Common myeloid progenitor, CD34-positive (primary cell): ENCODE results near the gene SSTR4.

Source experiments
- CTCF ChIA-PET: fragments of 350-600 bp; sonication (Branson Sonifier 250); formaldehyde crosslinking; loops from one replicate; lab custom pipeline; 2021; ENCODE audit warnings: antibody characterized with exemption; lab: Charles Lee
- POLR2A ChIA-PET: fragments of 350-600 bp; sonication (Branson Sonifier 250); formaldehyde crosslinking; loops from one replicate; lab custom pipeline; 2021; ENCODE audit warnings: antibody characterized with exemption; lab: Charles Lee
- DNase-seq, 3 donors: peaks; one replicate each; pipeline versions ENCODE4 v3.0.0 to v3.0.0-alpha.2; 2013
- H3K27ac ChIP-seq, 2 experiments: 1 replicate in 1 of 2; 2 replicates in 1 of 2; pipeline ENCODE4 v1.7.0; 2013; ENCODE audit warnings: inconsistent platforms in 2 of 2, low read length in 2 of 2, mild to moderate bottlenecking in 2 of 2, low read depth in 1 of 2, moderate library complexity in 1 of 2; ENCODE audit not compliant: severe bottlenecking in 2 of 2, insufficient read depth in 1 of 2, poor library complexity in 1 of 2
- H3K27me3 ChIP-seq, 5 experiments: replicated peaks in 2 of 5; 1 replicate in 3 of 5; 2 replicates in 2 of 5; pipeline versions ENCODE4 v1.6.1 to v1.7.0; 2013; ENCODE audit warnings: low read length in 4 of 5, mild to moderate bottlenecking in 2 of 5, moderate library complexity in 2 of 5, inconsistent platforms in 1 of 5; ENCODE audit not compliant: insufficient read depth in 5 of 5, control insufficient read depth in 4 of 5
- H3K36me3 ChIP-seq, 4 experiments: 1 replicate in 2 of 4; 2 replicates in 2 of 4; pipeline versions ENCODE4 v1.6.1 to v1.7.0; 2013; ENCODE audit warnings: low read length in 3 of 4, control low read depth in 1 of 4, mild to moderate bottlenecking in 1 of 4; ENCODE audit not compliant: control insufficient read depth in 4 of 4, insufficient read depth in 4 of 4
- H3K4me1 ChIP-seq, 4 experiments: 1 replicate in 3 of 4; 2 replicates in 1 of 4; pipeline versions ENCODE4 v1.6.1 to v1.7.1; 2013; ENCODE audit warnings: low read length in 3 of 4, mild to moderate bottlenecking in 3 of 4, control low read depth in 1 of 4, inconsistent platforms in 1 of 4, moderate library complexity in 1 of 4; ENCODE audit not compliant: control insufficient read depth in 4 of 4, insufficient read depth in 4 of 4; ENCODE audit errors: control extremely low read depth in 1 of 4
- H3K4me3 ChIP-seq, 7 experiments: 1 replicate in 4 of 7; 2 replicates in 3 of 7; pipeline versions ENCODE4 v1.5.1 to v1.7.0; 2013; ENCODE audit warnings: mild to moderate bottlenecking in 7 of 7, low read length in 6 of 7, moderate library complexity in 6 of 7, inconsistent platforms in 2 of 7, low read depth in 2 of 7, control low read depth in 1 of 7; ENCODE audit not compliant: insufficient read depth in 4 of 7, control insufficient read depth in 1 of 7; ENCODE audit errors: extremely low read depth in 1 of 7
- H3K9me3 ChIP-seq, 5 experiments: 1 replicate in 4 of 5; 2 replicates in 1 of 5; pipeline versions ENCODE4 v1.6.1 to v1.7.1; 2013; ENCODE audit warnings: low read length in 4 of 5, mild to moderate bottlenecking in 2 of 5, inconsistent platforms in 1 of 5, low read depth in 1 of 5, moderate library complexity in 1 of 5; ENCODE audit not compliant: control insufficient read depth in 4 of 5, insufficient read depth in 2 of 5; ENCODE audit errors: control extremely low read depth in 1 of 5
- WGBS: methylation state at CpG from one replicate; pipeline ENCODE4 v1.1.5; 2013; ENCODE audit not compliant: insufficient coverage; 5-methylcytosine and 5-hydroxymethylcytosine counted together

Gene SSTR4

DNA sequence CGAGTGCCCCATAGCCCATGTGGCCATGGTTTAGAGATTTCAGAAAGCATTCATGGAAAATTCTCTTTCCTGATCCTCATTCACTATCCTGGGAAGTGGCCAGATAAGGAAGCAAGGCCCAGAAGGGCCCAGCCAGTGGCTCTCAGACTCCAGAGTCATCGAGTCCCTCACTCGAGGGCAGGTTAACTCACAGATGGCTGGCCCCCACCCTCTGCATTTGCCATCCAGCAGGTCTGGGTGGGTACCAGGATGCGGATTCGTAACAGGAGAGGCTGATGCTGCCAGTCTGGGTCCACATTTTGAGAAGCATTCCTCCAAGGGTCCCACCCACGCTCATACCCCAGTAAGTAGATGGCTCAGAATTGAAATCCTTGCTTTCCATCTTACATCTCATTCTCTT lies 3.8 kb upstream of the SSTR4 start:
- H3K36me3 ChIP-seq = no peaks in the 10 kb centered on the region
- H3K27ac ChIP-seq = no peak overlapping the region
- ChIA-PET CTCF (no interaction called here), POLR2A (no interaction called here)
- H3K27me3 ChIP-seq = peaks cover 0 to 24% (median 6%) of the 10 kb centered on the region in 5 experiments
- H3K9me3 ChIP-seq = no peaks in the 10 kb centered on the region
- H3K4me1 ChIP-seq = peaks cover 11 to 59% (median 43%) of the 10 kb centered on the region in 4 experiments
- DNase-seq = no peak
- 100% methylated on average over 6 of the region's 6 CpGs for WGBS
- H3K4me3 ChIP-seq = no peak overlapping the region

DNA sequence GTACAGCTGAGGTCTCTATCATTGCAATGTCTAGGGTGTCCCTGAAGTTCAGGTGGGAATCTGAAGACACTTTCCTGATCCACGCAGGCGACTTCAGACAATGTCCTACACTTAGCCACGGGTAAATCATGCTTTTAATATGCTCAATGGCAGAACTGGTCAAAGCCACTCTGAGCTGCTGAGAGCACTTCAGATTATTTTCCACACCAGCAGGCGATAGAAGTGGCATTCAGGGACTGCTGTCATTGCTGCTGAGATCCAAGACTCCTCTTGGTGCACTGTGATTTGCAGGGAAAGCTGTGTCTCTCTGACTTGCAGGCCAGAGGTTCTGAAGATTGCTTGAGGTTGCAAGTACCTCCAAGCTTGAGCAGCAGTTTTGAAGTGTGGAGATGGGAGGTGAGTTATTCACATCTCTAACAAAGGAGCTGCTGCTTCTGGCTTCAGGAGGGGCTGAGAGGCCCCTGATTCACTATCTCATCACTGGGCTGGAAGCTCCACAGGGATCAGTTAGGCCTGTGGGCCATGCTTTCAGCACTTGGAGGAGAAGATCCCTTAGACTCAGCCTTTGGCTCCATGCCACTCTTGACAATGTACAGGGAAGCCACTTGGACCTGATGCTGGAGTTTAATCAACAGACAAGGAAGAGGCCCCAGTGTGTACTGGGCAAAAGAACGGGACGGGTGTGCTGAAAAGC lies 2.9 kb upstream of the SSTR4 start:
- WGBS = 78% methylated on average over 6 of the region's 6 CpGs
- Histone ChIP-seq H3K9me3 (no peaks in the 10 kb centered on the region), H3K4me1 (peaks cover 11 to 59% (median 39%) of the 10 kb centered on the region in 4 experiments), H3K27me3 (peaks cover 0 to 29% (median 6%) of the 10 kb centered on the region in 5 experiments), H3K4me3 (no peak overlapping the region), H3K36me3 (no peaks in the 10 kb centered on the region), H3K27ac (no peak overlapping the region)
- POLR2A ChIA-PET = no interaction called here
- DNase-seq = no peak
- CTCF ChIA-PET = interaction anchor here (1.1 to 1.6 kb wide), 3 partner anchors 13 to 340 kb away, joined by 3 to 5 read pairs (median 3); no protein-coding TSS in a partner anchor

DNA sequence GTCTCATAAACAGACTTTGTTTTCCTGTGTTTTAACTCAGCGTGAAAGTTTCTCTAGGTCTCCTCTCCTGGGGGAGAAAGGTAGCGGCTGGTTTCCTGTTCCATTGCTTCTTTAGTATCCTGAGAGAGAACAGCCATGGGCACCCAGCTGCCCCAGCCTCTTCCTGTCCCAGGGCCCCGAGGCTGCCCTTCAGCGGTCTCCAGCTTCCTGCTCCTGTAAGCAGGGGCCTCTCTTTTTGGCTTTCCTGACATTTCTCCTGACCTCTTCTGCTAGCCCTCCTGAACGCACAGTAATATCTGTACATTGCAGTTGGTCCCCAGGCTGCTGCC lies 2.4 kb upstream of the SSTR4 start:
- H3K27me3 ChIP-seq = peaks cover 0 to 30% (median 6%) of the 10 kb centered on the region in 5 experiments
- 5% methylated on average over 5 of the region's 5 CpGs for WGBS
- H3K27ac ChIP-seq = no peak overlapping the region
- CTCF ChIA-PET = interaction anchor here (1.1 to 1.6 kb wide), 3 partner anchors 12 to 341 kb away, joined by 3 to 5 read pairs (median 3); no protein-coding TSS in a partner anchor
- DNase-seq = no peak
- no peaks in the 10 kb centered on the region for H3K36me3 ChIP-seq
- H3K4me1 ChIP-seq = peaks cover 10 to 54% (median 34%) of the 10 kb centered on the region in 4 experiments
- POLR2A ChIA-PET = no interaction called here
- peak overlapping the region in 1 of 7 experiments; percentile 29 for H3K4me3 ChIP-seq
- no peaks in the 10 kb centered on the region for H3K9me3 ChIP-seq

DNA sequence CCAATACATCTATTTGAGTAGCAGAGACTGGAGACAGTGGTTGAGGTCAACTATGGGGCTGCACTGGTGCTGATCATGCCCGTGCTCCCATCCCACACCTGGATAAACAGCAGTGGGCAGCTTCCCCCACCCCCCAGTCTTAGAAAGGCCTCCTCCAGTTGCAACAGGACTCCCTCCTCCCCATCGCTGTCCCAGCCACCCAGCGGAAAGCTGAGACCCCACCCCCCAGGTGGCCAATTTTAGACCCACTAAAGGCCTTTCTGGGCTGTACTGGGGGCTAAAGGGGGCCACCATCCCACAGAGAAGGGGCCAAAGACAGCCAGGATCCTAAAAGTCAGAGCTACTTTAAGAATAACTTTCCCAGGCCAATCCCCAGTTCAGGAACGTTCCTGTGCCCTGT lies 1.2 kb upstream of the SSTR4 start:
- WGBS = 100% methylated on average over 3 of the region's 4 CpGs
- ChIA-PET POLR2A (no interaction called here), CTCF (interaction anchor here (1.2 kb wide), 1 partner anchor 17 kb away, joined by 6 read pairs; no protein-coding TSS in a partner anchor)
- Histone ChIP-seq H3K9me3 (no peaks in the 10 kb centered on the region), H3K36me3 (no peaks in the 10 kb centered on the region), H3K27me3 (peaks cover 0 to 40% (median 6%) of the 10 kb centered on the region in 5 experiments), H3K4me1 (peaks cover 7 to 42% (median 24%) of the 10 kb centered on the region in 4 experiments), H3K27ac (no peak overlapping the region), H3K4me3 (no peak overlapping the region)
- DNase-seq = no peak

DNA sequence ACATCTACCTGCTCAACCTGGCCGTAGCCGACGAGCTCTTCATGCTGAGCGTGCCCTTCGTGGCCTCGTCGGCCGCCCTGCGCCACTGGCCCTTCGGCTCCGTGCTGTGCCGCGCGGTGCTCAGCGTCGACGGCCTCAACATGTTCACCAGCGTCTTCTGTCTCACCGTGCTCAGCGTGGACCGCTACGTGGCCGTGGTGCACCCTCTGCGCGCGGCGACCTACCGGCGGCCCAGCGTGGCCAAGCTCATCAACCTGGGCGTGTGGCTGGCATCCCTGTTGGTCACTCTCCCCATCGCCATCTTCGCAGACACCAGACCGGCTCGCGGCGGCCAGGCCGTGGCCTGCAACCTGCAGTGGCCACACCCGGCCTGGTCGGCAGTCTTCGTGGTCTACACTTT lies 619 bp downstream of the SSTR4 start:
- H3K27ac ChIP-seq = no peak overlapping the region
- DNase-seq = no peak
- POLR2A ChIA-PET = no interaction called here
- CTCF ChIA-PET = interaction anchor here (2.7 kb wide), 1 partner anchor 15 kb away, joined by 11 read pairs; no protein-coding TSS in a partner anchor
- H3K36me3 ChIP-seq = no peaks in the 10 kb centered on the region
- peaks cover 4 to 27% (median 21%) of the 10 kb centered on the region in 4 experiments for H3K4me1 ChIP-seq
- WGBS = 90% methylated on average over 41 of the region's 41 CpGs
- H3K4me3 ChIP-seq = peak overlapping the region in 2 of 7 experiments; percentile 46 to 50
- no peaks in the 10 kb centered on the region for H3K9me3 ChIP-seq
- peaks cover 0 to 42% (median 8%) of the 10 kb centered on the region in 5 experiments for H3K27me3 ChIP-seq

DNA sequence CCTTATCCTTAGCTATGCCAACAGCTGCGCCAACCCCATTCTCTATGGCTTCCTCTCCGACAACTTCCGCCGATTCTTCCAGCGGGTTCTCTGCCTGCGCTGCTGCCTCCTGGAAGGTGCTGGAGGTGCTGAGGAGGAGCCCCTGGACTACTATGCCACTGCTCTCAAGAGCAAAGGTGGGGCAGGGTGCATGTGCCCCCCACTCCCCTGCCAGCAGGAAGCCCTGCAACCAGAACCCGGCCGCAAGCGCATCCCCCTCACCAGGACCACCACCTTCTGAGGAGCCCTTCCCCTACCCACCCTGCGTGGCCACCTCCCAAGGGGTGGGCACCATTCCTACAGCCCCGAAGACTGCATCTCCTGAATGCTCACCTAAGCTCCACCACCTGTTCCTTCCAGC lies 1.3 kb downstream of the SSTR4 start:
- H3K36me3 ChIP-seq = no peaks in the 10 kb centered on the region
- 99% methylated on average over 11 of the region's 11 CpGs for WGBS
- POLR2A ChIA-PET = no interaction called here
- no peak overlapping the region for H3K27ac ChIP-seq
- H3K27me3 ChIP-seq = peaks cover 0 to 43% (median 8%) of the 10 kb centered on the region in 5 experiments
- no peak for DNase-seq
- no peak overlapping the region for H3K4me3 ChIP-seq
- no peaks in the 10 kb centered on the region for H3K9me3 ChIP-seq
- CTCF ChIA-PET = interaction anchor here (2.7 kb wide), 1 partner anchor 14 kb away, joined by 11 read pairs; no protein-coding TSS in a partner anchor
- H3K4me1 ChIP-seq = peaks cover 4 to 27% (median 21%) of the 10 kb centered on the region in 4 experiments

DNA sequence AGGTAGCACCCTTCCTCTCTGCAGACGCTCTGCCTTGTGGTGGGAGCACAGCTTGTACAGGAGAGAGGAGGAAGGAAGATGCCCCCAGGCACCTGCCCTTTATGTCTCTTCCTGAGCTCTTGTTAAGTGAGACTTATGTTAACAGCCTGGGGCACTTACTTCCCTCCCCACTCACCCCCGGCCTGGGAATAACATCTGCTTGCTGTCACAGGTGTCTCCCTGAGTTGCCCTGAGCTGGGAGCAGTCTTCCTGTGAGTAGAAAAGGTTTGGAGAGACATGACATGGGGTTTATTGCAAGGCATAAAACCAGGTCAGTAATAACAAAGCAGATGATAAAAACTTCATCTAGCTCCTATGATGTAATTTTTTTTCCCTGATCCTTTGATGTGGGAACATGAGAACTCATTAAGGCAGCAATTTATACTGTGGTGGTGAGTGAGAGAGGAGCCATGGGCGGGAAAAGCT lies 1.9 kb downstream of the SSTR4 start:
- no peaks in the 10 kb centered on the region for H3K9me3 ChIP-seq
- ChIA-PET CTCF (interaction anchor here (1.0 to 2.7 kb wide), 2 partner anchors 14 to 304 kb away, joined by 3 to 11 read pairs; no protein-coding TSS in a partner anchor), POLR2A (no interaction called here)
- peaks cover 0 to 45% (median 8%) of the 10 kb centered on the region in 5 experiments for H3K27me3 ChIP-seq
- WGBS = 8% methylated on average over 2 of the region's 3 CpGs
- H3K4me1 ChIP-seq = peaks cover 4 to 25% (median 21%) of the 10 kb centered on the region in 4 experiments
- no peak overlapping the region for H3K27ac ChIP-seq
- no peaks in the 10 kb centered on the region for H3K36me3 ChIP-seq
- no peak for DNase-seq
- H3K4me3 ChIP-seq = no peak overlapping the region
